HG03103 (cell line): ENCODE measurements around the gene ACSS3.

ENCODE experiments used
- ATAC-seq: cut with Tn5 transposase; IDR thresholded peaks from one replicate; pipeline ENCODE4 v1.9.1; 2021; ENCODE audit warnings: low read depth; ENCODE audit not compliant: unreplicated experiment

ACSS3 gene

GRCh38 chr12:81221681-81222080 lies 143.8 kb downstream of the ACSS3 start:
- ATAC-seq: no peak

- no peak for ATAC-seq
Measured at GRCh38 chr12:81222846-81223592, 145.1 kb downstream of the ACSS3 start.

GRCh38 chr12:81224626-81225025 lies 146.7 kb downstream of the ACSS3 start:
- no peak for ATAC-seq

GRCh38 chr12:81229759-81230158 lies 151.9 kb downstream of the ACSS3 start:
- no peak for ATAC-seq

GRCh38 chr12:81231574-81232368 lies 153.9 kb downstream of the ACSS3 start:
- no peak for ATAC-seq

GRCh38 chr12:81245458-81245857 lies 167.6 kb downstream of the ACSS3 start:
- ATAC-seq: no peak

- ATAC-seq: no peak
Measured at GRCh38 chr12:81245907-81246570, 168.2 kb downstream of the ACSS3 start.

GRCh38 chr12:81249976-81250375 lies 172.1 kb downstream of the ACSS3 start:
- ATAC-seq: no peak

- no peak for ATAC-seq
Measured at GRCh38 chr12:81252228-81252627, 174.3 kb downstream of the ACSS3 start.

GRCh38 chr12:81253360-81253759 lies 175.5 kb downstream of the ACSS3 start:
- no peak for ATAC-seq

GRCh38 chr12:81255456-81255855 lies 177.6 kb downstream of the ACSS3 start:
- ATAC-seq: no peak

GRCh38 chr12:81255947-81256346 lies 178.1 kb downstream of the ACSS3 start:
- no peak for ATAC-seq

- ATAC-seq: no peak
Measured at GRCh38 chr12:81257947-81258551, 180.2 kb downstream of the ACSS3 start.

GRCh38 chr12:81259360-81259759 lies 181.5 kb downstream of the ACSS3 start:
- ATAC-seq: no peak

- no peak for ATAC-seq
Measured at GRCh38 chr12:81261508-81262207, 183.8 kb downstream of the ACSS3 start.

- no peak for ATAC-seq
Measured at GRCh38 chr12:81263072-81263471, 185.2 kb downstream of the ACSS3 start.

GRCh38 chr12:81270385-81270784 lies 192.5 kb downstream of the ACSS3 start:
- no peak for ATAC-seq

- no peak for ATAC-seq
Measured at GRCh38 chr12:81274637-81275529, 197.0 kb downstream of the ACSS3 start.

GRCh38 chr12:81284137-81284536 lies 206.3 kb downstream of the ACSS3 start:
- no peak for ATAC-seq
